ENCODE data around the gene RIPPLY1.

GRCh38 chrX:106905064-106905708, 2.0 kb upstream of the RIPPLY1 start:
- no peak for TF ChIP-seq TAF1 (IDR thresholded peaks at IDR 0.05; ENCODE audit: borderline replicate concordance, low read depth, low read length)
- no peak for TF ChIP-seq MXI1 (IDR thresholded peaks at IDR 0.05; ENCODE audit: low read depth, low read length)
- no peak for TF ChIP-seq CTCF (IDR thresholded peaks at IDR 0.05)
- TF ChIP-seq ZBTB33 (IDR thresholded peaks at IDR 0.05; ENCODE audit: borderline replicate concordance, low read depth), result no peak
- no peak for TF ChIP-seq ELF1 (IDR thresholded peaks at IDR 0.05)
- TF ChIP-seq EP300 (IDR thresholded peaks at IDR 0.05; ENCODE audit: borderline replicate concordance in 1 of 2, low read depth in 1 of 2, low read length in 1 of 2), result no peak
- no peak for TF ChIP-seq TEAD4 (IDR thresholded peaks at IDR 0.05; ENCODE audit: borderline replicate concordance, insufficient read depth)

Data from SK-N-SH (cell line).